Lower leg skin (tissue), 4 donors: ENCODE measurements around the gene BCAR1. TPM values are rescaled to one million over a fixed set of nuclear protein-coding genes. Genes with fewer than 3 reads are reported as not detected.

Experiments
- DNase-seq, 2 donors: peaks; one replicate each; pipeline ENCODE4 v3.0.0-alpha.2; 2019; ENCODE audit warnings: low spot score in 2 of 2
- H3K4me3 ChIP-seq: fragments of 200-600 bp; sonication (generic); 2 replicates; pipeline ENCODE4 v1.5.1; 2017; ENCODE audit warnings: mild to moderate bottlenecking, low read depth; ENCODE audit not compliant: poor library complexity, severe bottlenecking
- CTCF ChIP-seq, 3 donors: fragments of 450-650 bp; IDR thresholded peaks; one replicate each; pipeline ENCODE4 v1.5.1; 2016; ENCODE audit warnings: antibody characterized with exemption in 3 of 3, mild to moderate bottlenecking in 3 of 3, moderate library complexity in 2 of 3
- POLR2A ChIP-seq, 2 donors: fragments of 450-650 bp; IDR thresholded peaks; one replicate each; pipeline ENCODE4 v1.6.1; 2016 to 2017; ENCODE audit warnings: antibody characterized with exemption in 2 of 2, mild to moderate bottlenecking in 1 of 2, moderate library complexity in 1 of 2
- WGBS, 2 donors: methylation state at CpG; one replicate each; pipeline ENCODE4 v1.1.5; 2018; 5-methylcytosine and 5-hydroxymethylcytosine counted together
- intact Hi-C: fragments of 100-400 bp; cut with DNase I; formaldehyde crosslinking; loops from one replicate; pipeline ENCODE4 v1.15.0; 2023; ENCODE audit warnings: low total_unique reads
- total RNA-seq, 4 donors: library from RNA; depleted of rRNA; stranded (reverse); fragments of >200 nt; gene quantifications; one replicate each; pipeline ENCODE4 v1.1.0, GENCODE V29; 2016

BCAR1 gene
- total RNA-seq, 4 donors from 2014 or later = 16.4 to 38.1 (median 28.8) TPM

- intact Hi-C loops = no loop called here
- no peak overlapping the region for H3K4me3 ChIP-seq
- 68 to 91% methylated on average over 4 of the region's 4 CpGs for WGBS, 2 donors
- TF ChIP-seq CTCF (IDR thresholded peaks at IDR 0.05) (no peak), POLR2A (IDR thresholded peaks at IDR 0.05) (no peak)
- no peak for DNase-seq
These were observed 41.7 kb upstream of the BCAR1 start for GRCh38 chr16:75293173-75293572.

- no peak overlapping the region for H3K4me3 ChIP-seq
- TF ChIP-seq CTCF (IDR thresholded peaks at IDR 0.05) (no peak), POLR2A (IDR thresholded peaks at IDR 0.05) (no peak)
- no peak for DNase-seq
- 62 to 65% methylated on average over 3 of the region's 3 CpGs for WGBS, 2 donors
- intact Hi-C loops = no loop called here
These were observed 41.3 kb upstream of the BCAR1 start for GRCh38 chr16:75292691-75293090.

- TF ChIP-seq POLR2A (IDR thresholded peaks at IDR 0.05) = no peak
- TF ChIP-seq CTCF (IDR thresholded peaks at IDR 0.05) = no peak
- no peak overlapping the region for H3K4me3 ChIP-seq
- DNase-seq = no peak
- intact Hi-C loops = no loop called here
These were observed 37.8 kb upstream of the BCAR1 start for GRCh38 chr16:75289189-75289588.

- no peak overlapping the region for H3K4me3 ChIP-seq
- no peak for DNase-seq
- no peak for TF ChIP-seq POLR2A (IDR thresholded peaks at IDR 0.05)
- no peak for TF ChIP-seq CTCF (IDR thresholded peaks at IDR 0.05)
- 71 to 79% methylated on average over 10 of the region's 10 CpGs for WGBS, 2 donors
- intact Hi-C loops = no loop called here
These were observed 37.2 kb upstream of the BCAR1 start for GRCh38 chr16:75288596-75289120.

GRCh38 chr16:75288181-75288580 is 36.8 kb upstream of the BCAR1 start:
- intact Hi-C loops = no loop called here
- WGBS, 2 donors = 39 to 45% methylated on average over 7 of the region's 7 CpGs
- TF ChIP-seq POLR2A (IDR thresholded peaks at IDR 0.05) = no peak
- no peak for TF ChIP-seq CTCF (IDR thresholded peaks at IDR 0.05)
- no peak for DNase-seq
- H3K4me3 ChIP-seq = no peak overlapping the region

- 38 to 54% methylated on average over 5 of the region's 5 CpGs for WGBS, 2 donors
- intact Hi-C loops = no loop called here
- TF ChIP-seq POLR2A (IDR thresholded peaks at IDR 0.05) (no peak), CTCF (IDR thresholded peaks at IDR 0.05) (no peak)
- no peak for DNase-seq
- H3K4me3 ChIP-seq = no peak overlapping the region
These were observed 36.3 kb upstream of the BCAR1 start for GRCh38 chr16:75287708-75288107.
